Prostate gland (tissue), 2 donors: ENCODE measurements around the gene SLAMF1. TPM values are rescaled to one million over a fixed set of nuclear protein-coding genes. Genes with fewer than 3 reads are reported as not detected.
"Not testable (repeated sequence)": the region's sequence is repeated elsewhere in the genome, so short reads cannot be mapped to it uniquely, and the experiment has no call there.

ENCODE experiments used
- DNase-seq: peaks from one replicate; pipeline ENCODE4 v3.0.0-alpha.2; 2019; ENCODE audit warnings: low spot score
- H3K27ac ChIP-seq, 2 donors: fragments of 200-600 bp; sonication (generic); 2 replicates each; pipeline ENCODE4 v1.5.1; 2017 to 2019
- H3K27me3 ChIP-seq: fragments of 200-600 bp; sonication (generic); replicated peaks from 2 replicates; pipeline ENCODE4 v1.5.1; 2019; ENCODE audit not compliant: insufficient read depth
- H3K36me3 ChIP-seq, 2 donors: fragments of 200-600 bp; sonication (generic); 1 replicate in 1 of 2; 2 replicates in 1 of 2; pipeline versions ENCODE4 v1.5.1 to v1.8.1; 2017 to 2019
- H3K4me1 ChIP-seq: fragments of 200-600 bp; sonication (generic); replicated peaks from 2 replicates; pipeline ENCODE4 v1.5.1; 2019
- H3K4me3 ChIP-seq, 2 donors: fragments of 200-600 bp; sonication (generic); 2 replicates each; pipeline ENCODE4 v1.5.1; 2017 to 2019
- H3K9me3 ChIP-seq: fragments of 200-600 bp; sonication (generic); 2 replicates; pipeline ENCODE4 v1.5.1; 2017
- CTCF ChIP-seq, 4 experiments: fragments of 200-600 bp in 2 of 4; fragments of 450-650 bp in 2 of 4; sonication (generic) in 2 of 4; IDR thresholded peaks; 1 replicate in 3 of 4; 2 replicates in 1 of 4; pipeline ENCODE4 v1.5.1; 2016 to 2019; ENCODE audit warnings: antibody characterized with exemption in 4 of 4, mild to moderate bottlenecking in 2 of 4, moderate library complexity in 2 of 4
- POLR2A ChIP-seq: fragments of 450-650 bp; IDR thresholded peaks from one replicate; pipeline ENCODE4 v1.6.1; 2016; ENCODE audit warnings: antibody characterized with exemption, mild to moderate bottlenecking
- POLR2AphosphoS5 ChIP-seq: sonication (generic); formaldehyde crosslinking; IDR thresholded peaks from one replicate; pipeline ENCODE4 v1.6.1; 2017; ENCODE audit warnings: antibody characterized with exemption
- WGBS: methylation state at CpG from one replicate; pipeline ENCODE4 v1.1.5; 2018; 5-methylcytosine and 5-hydroxymethylcytosine counted together
- intact Hi-C: fragments of 100-400 bp; cut with DNase I; formaldehyde crosslinking; loops from one replicate; pipeline ENCODE4 v1.14.2; 2022
- total RNA-seq, 2 donors: library from RNA; depleted of rRNA; stranded (reverse); fragments of >200 nt; gene quantifications; one replicate each; pipeline ENCODE4 v1.1.0, GENCODE V29; 2016

Gene SLAMF1
- total RNA-seq, 2 donors from 2014 or later = 0.17 to 0.36 TPM

GRCh38 chr1:160560045-160560705 lies 86.7 kb downstream of the SLAMF1 start:
- intact Hi-C loops = no loop called here
- WGBS = 76% methylated on average over 4 of the region's 4 CpGs
- Histone ChIP-seq H3K36me3 (no peaks in the 10 kb centered on the region), H3K27me3 (no peaks in the 10 kb centered on the region), H3K9me3 (no peaks in the 10 kb centered on the region), H3K27ac (no peak overlapping the region), H3K4me1 (no peaks in the 10 kb centered on the region), H3K4me3 (no peak overlapping the region)
- no peak for TF ChIP-seq POLR2A
- no peak for TF ChIP-seq POLR2AphosphoS5
- DNase-seq = no peak

DNA sequence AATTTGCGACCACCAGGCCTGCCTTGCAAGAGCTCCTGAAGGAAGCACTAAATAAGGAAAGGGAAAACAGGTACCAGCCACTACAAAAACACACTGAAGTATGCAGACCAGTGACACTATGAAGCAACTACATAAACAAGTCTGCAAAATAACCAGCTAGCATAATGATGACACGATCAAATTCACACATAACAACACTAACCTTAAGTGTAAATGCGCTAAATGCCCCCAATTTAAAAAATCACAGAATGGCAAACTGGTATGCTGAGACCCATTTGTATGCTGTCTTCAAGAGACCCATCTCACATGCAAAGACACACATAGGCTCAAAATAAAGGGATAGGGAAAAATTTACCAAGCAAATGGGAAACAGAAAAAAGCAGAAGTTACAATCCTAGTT lies 87.4 kb downstream of the SLAMF1 start:
- H3K27ac ChIP-seq, intact Hi-C loops, H3K9me3 ChIP-seq, DNase-seq, H3K36me3 ChIP-seq, H3K27me3 ChIP-seq, H3K4me1 ChIP-seq, H3K4me3 ChIP-seq: not testable (repeated sequence)
- WGBS = 85% methylated on average over 3 of the region's 3 CpGs

- no peak for TF ChIP-seq CTCF (IDR thresholded peaks at IDR 0.05)
- 79% methylated on average over 4 of the region's 4 CpGs for WGBS
- H3K27ac ChIP-seq = no peak overlapping the region
- H3K4me1 ChIP-seq = no peaks in the 10 kb centered on the region
- no peak overlapping the region for H3K4me3 ChIP-seq
- no peaks in the 10 kb centered on the region for H3K27me3 ChIP-seq
- no peaks in the 10 kb centered on the region for H3K9me3 ChIP-seq
- DNase-seq = no peak
- no peaks in the 10 kb centered on the region for H3K36me3 ChIP-seq
- intact Hi-C loops = no loop called here
These were observed 88.0 kb downstream of the SLAMF1 start for GRCh38 chr1:160558660-160559380.

Other genes with a start within 250 kb of the SLAMF1 start
- gene VANGL2, start 246.5 kb downstream of the SLAMF1 start, total RNA-seq = 10 to 100 TPM in 1 of 2 donors, 1 to 10 TPM in 1; 9.7 to 13.6 TPM
- 1 to 10 TPM in 1 of 2 donors, under 1 TPM in 1; 0.64 to 1.4 TPM for gene SLAMF6, start 123.8 kb downstream of the SLAMF1 start, total RNA-seq
- 1 to 10 TPM; 1.2 to 6.7 TPM for gene CD84, start 67.5 kb downstream of the SLAMF1 start, total RNA-seq
- gene CD48, start 64.8 kb upstream of the SLAMF1 start, total RNA-seq = 1 to 10 TPM; 3.0 to 4.7 TPM
- under 1 TPM; 0.14 to 0.51 TPM for gene SLAMF7, start 92.2 kb upstream of the SLAMF1 start, total RNA-seq
- gene LY9, start 149.1 kb upstream of the SLAMF1 start, total RNA-seq = 1 to 10 TPM in 1 of 2 donors, under 1 TPM in 1; 0.46 to 1.7 TPM
- 1 to 10 TPM in 1 of 2 donors, under 1 TPM in 1; 0.55 to 1.1 TPM for gene CD244, start 215.8 kb upstream of the SLAMF1 start, total RNA-seq
- 1 to 10 TPM in 1 of 2 donors, under 1 TPM in 1; 0.96 to 7.0 TPM for gene ITLN1, start 238.1 kb upstream of the SLAMF1 start, total RNA-seq